Measurements from ENCODE around the gene NUP93. TPM values are rescaled to one million over a fixed set of nuclear protein-coding genes. Genes with fewer than 3 reads are reported as not detected.

NUP93 gene
- total RNA-seq, 2 experiments from 2014 or later, result 45.6 to 47.2 TPM

DNA sequence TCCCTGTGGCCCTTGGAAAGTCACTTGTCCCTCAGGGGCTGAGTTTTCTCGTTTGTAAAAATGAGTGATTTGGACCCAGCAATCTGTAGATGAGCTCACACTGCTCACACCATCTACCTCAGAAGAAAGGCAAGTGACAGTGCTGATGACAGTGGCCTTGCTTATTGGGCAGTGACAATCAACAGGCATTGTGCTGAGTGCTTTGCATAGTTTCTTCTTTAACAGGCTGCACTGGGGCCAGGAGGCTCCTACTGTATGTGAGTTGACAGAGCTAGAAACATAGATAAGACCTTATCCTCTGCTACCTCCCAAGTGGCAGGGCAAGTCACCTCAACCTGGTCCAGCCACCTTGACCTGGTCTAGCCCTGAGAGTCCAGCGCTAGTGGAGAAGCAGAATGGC, 105.4 kb downstream of the NUP93 start:
- Histone ChIP-seq H3K4me3 (ENCODE audit: low read length) (no peak overlapping the region), H3K27me3 (ENCODE audit: control insufficient read depth in 1 of 2, insufficient read depth in 2 of 2, low read length in 2 of 2) (no peaks in the 10 kb centered on the region), H3K9me3 (ENCODE audit: control insufficient read depth in 1 of 2, insufficient read depth in 1 of 2, low read length in 2 of 2) (no peaks in the 10 kb centered on the region), H3K36me3 (ENCODE audit: insufficient read depth, low read length) (peaks cover 59% of the 10 kb centered on the region), H3K4me1 (ENCODE audit: insufficient read depth, low read length) (peaks cover 3% of the 10 kb centered on the region), H3K27ac (ENCODE audit: low read depth in 1 of 2, low read length in 2 of 2) (no peak overlapping the region)
- Mint-ChIP-seq H3K27ac (no peak overlapping the region), H3K4me3 (no peak overlapping the region), H3K4me1 (ENCODE audit: low read depth) (peaks cover 7% of the 10 kb centered on the region), H3K36me3 (ENCODE audit: low read depth) (peaks cover 98% of the 10 kb centered on the region), H3K9me3 (no peaks in the 10 kb centered on the region), H3K27me3 (no peaks in the 10 kb centered on the region)
- ATAC-seq (ENCODE audit: poor library complexity) (no peak), DNase-seq (no peak)
- CTCF ChIA-PET, result no interaction called here
- POLR2A ChIA-PET, result no interaction called here
- TF ChIP-seq, protein P1, sequence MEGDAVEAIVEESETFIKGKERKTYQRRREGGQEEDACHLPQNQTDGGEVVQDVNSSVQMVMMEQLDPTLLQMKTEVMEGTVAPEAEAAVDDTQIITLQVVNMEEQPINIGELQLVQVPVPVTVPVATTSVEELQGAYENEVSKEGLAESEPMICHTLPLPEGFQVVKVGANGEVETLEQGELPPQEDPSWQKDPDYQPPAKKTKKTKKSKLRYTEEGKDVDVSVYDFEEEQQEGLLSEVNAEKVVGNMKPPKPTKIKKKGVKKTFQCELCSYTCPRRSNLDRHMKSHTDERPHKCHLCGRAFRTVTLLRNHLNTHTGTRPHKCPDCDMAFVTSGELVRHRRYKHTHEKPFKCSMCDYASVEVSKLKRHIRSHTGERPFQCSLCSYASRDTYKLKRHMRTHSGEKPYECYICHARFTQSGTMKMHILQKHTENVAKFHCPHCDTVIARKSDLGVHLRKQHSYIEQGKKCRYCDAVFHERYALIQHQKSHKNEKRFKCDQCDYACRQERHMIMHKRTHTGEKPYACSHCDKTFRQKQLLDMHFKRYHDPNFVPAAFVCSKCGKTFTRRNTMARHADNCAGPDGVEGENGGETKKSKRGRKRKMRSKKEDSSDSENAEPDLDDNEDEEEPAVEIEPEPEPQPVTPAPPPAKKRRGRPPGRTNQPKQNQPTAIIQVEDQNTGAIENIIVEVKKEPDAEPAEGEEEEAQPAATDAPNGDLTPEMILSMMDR (IDR thresholded peaks at IDR 0.05), result no peak
- intact Hi-C loops (cut with DNase I, micrococcal nuclease), result no loop called here

DNA sequence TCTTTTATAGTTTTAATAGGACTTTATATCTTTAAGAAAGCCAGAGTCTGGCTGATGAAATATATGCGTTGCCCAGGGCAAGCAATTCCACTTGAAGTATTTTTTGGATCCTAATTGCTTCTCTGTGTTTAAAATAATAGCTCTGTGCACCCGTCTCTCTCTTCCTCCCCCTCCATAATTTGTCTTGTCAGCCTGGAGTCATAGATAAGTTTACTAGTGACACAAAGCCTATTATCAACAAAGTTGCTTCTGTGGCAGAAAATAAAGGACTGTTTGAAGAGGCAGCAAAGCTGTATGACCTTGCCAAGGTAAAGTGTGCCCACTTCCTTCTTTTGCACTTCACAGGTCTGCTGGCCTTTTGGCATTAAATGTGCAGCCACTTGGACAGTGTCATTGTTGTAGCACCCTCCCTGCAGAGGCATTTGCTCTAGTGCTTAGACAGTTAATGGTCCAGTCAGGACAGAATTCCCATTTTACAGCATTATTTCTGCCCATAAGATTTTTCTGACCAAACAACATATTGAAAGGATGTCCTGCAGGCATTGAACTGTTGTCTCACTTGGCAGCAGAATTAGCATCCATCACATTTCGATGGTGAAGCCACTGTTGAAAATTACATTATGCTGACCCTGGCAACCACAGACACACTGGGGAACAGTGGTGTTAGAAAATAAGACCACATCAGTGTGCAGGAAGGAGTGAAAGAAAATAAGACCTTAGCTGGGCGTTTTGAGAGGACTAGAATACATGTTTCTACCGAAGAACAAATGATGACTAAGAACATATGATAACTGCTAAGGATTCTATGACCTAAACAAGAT, 106.7 kb downstream of the NUP93 start:
- no peaks in the 10 kb centered on the region for H3K9me3 ChIP-seq (ENCODE audit: control insufficient read depth in 1 of 2, insufficient read depth in 1 of 2, low read length in 2 of 2)
- ATAC-seq (ENCODE audit: poor library complexity) (no peak), DNase-seq (no peak)
- no peaks in the 10 kb centered on the region for H3K27me3 ChIP-seq (ENCODE audit: control insufficient read depth in 1 of 2, insufficient read depth in 2 of 2, low read length in 2 of 2)
- ChIA-PET POLR2A (no interaction called here), CTCF (no interaction called here)
- Mint-ChIP-seq H3K9me3 (no peaks in the 10 kb centered on the region), H3K27me3 (no peaks in the 10 kb centered on the region), H3K27ac (no peak overlapping the region), H3K36me3 (ENCODE audit: low read depth) (peaks cover 95% of the 10 kb centered on the region), H3K4me3 (no peak overlapping the region), H3K4me1 (ENCODE audit: low read depth) (peaks cover 7% of the 10 kb centered on the region)
- H3K4me3 ChIP-seq (ENCODE audit: low read length), result no peak overlapping the region
- H3K36me3 ChIP-seq (ENCODE audit: insufficient read depth, low read length), result peaks cover 55% of the 10 kb centered on the region
- no peak overlapping the region for H3K27ac ChIP-seq (ENCODE audit: low read depth in 1 of 2, low read length in 2 of 2)
- intact Hi-C loops (cut with DNase I, micrococcal nuclease), result no loop called here
- peaks cover 3% of the 10 kb centered on the region for H3K4me1 ChIP-seq (ENCODE audit: insufficient read depth, low read length)
- TF ChIP-seq, protein P1 (IDR thresholded peaks at IDR 0.05), result no peak

DNA sequence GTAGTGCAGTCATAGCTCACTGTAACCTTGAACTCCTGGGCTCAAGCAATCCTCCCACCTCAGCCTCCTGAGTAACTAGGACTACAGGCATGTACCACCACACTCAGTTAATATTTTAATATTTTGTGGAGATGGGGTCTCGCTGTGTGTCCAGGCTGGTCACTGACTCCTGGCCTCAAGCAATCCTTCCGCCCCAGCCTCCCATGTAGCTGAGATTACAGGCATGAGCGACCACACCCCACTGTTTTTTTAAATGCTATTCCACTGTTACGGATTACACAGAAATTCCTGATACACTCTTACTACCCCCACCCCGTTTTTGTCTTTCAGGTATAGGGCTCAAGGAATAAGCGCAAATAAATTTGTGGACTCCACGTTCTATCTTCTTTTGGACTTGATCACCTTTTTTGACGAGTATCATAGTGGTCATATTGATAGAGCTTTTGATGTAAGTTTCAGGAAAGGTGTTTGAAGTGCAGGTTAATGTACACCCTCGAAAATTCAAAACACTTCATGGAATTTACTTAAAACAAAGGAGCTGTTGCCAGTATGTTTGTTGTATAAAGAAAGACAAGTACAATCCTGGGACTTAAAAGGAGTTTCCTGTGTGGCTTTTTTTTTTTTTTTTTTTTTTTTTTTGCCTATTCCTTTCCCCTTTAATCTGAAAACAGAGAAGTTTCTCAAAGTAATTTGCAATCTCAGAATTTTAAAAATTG, 108.9 kb downstream of the NUP93 start:
- Histone ChIP-seq H3K4me3 (ENCODE audit: low read length) (no peak overlapping the region), H3K36me3 (ENCODE audit: insufficient read depth, low read length) (peaks cover 53% of the 10 kb centered on the region), H3K27me3 (ENCODE audit: control insufficient read depth in 1 of 2, insufficient read depth in 2 of 2, low read length in 2 of 2) (no peaks in the 10 kb centered on the region), H3K9me3 (ENCODE audit: control insufficient read depth in 1 of 2, insufficient read depth in 1 of 2, low read length in 2 of 2) (no peaks in the 10 kb centered on the region), H3K27ac (ENCODE audit: low read depth in 1 of 2, low read length in 2 of 2) (no peak overlapping the region), H3K4me1 (ENCODE audit: insufficient read depth, low read length) (peaks cover 3% of the 10 kb centered on the region)
- no peak for ATAC-seq (ENCODE audit: poor library complexity)
- no peak overlapping the region for H3K4me3 Mint-ChIP-seq
- no peaks in the 10 kb centered on the region for H3K9me3 Mint-ChIP-seq
- POLR2A ChIA-PET, result no interaction called here
- peaks cover 7% of the 10 kb centered on the region for H3K4me1 Mint-ChIP-seq (ENCODE audit: low read depth)
- peaks cover 94% of the 10 kb centered on the region for H3K36me3 Mint-ChIP-seq (ENCODE audit: low read depth)
- intact Hi-C loops (cut with DNase I, micrococcal nuclease), result no loop called here
- no peaks in the 10 kb centered on the region for H3K27me3 Mint-ChIP-seq
- CTCF ChIA-PET, result interaction anchor here (0.6 to 0.7 kb wide), 4 partner anchors 161 to 1259 kb away, joined by 3 to 5 read pairs (median 4); no protein-coding TSS in a partner anchor
- no peak for DNase-seq
- TF ChIP-seq, protein P1 (IDR thresholded peaks at IDR 0.05), result no peak
- no peak overlapping the region for H3K27ac Mint-ChIP-seq

All from CD4-positive, alpha-beta T cell (primary cell).